Mesodermal cell (in vitro differentiated cells): ENCODE measurements around the gene ARPC2.
A peak's percentile ranks its signal among the peaks of the same experiment; 100 is the strongest.

Experiments
- H3K27ac ChIP-seq: 2 replicates; pipeline ENCODE4 v1.7.0; 2013; ENCODE audit warnings: mild to moderate bottlenecking, low read depth, low read length, moderate library complexity; ENCODE audit not compliant: severe bottlenecking
- H3K36me3 ChIP-seq: 2 replicates; pipeline ENCODE4 v1.7.1; 2013; ENCODE audit warnings: mild to moderate bottlenecking, low read length, moderate library complexity; ENCODE audit not compliant: control insufficient read depth, insufficient read depth
- H3K4me1 ChIP-seq: one replicate; pipeline ENCODE4 v1.7.1; 2013; ENCODE audit warnings: mild to moderate bottlenecking, low read length; ENCODE audit not compliant: insufficient read depth, control insufficient read depth, poor library complexity, severe bottlenecking
- H3K4me3 ChIP-seq: 2 replicates; pipeline ENCODE4 v1.7.0; 2013; ENCODE audit warnings: low read length, control low read depth, mild to moderate bottlenecking; ENCODE audit not compliant: insufficient read depth, poor library complexity, severe bottlenecking; ENCODE audit errors: extremely low read depth
- H3K9me3 ChIP-seq: 2 replicates; pipeline ENCODE4 v1.7.1; 2013; ENCODE audit warnings: mild to moderate bottlenecking, low read length, moderate library complexity; ENCODE audit not compliant: control insufficient read depth
- WGBS, 2 experiments: methylation state at CpG; one replicate each; pipeline ENCODE4 v1.1.5; 2013; ENCODE audit warnings: missing lambda C conversion rate in 2 of 2; ENCODE audit not compliant: insufficient coverage in 2 of 2; 5-methylcytosine and 5-hydroxymethylcytosine counted together

The ARPC2 gene

DNA sequence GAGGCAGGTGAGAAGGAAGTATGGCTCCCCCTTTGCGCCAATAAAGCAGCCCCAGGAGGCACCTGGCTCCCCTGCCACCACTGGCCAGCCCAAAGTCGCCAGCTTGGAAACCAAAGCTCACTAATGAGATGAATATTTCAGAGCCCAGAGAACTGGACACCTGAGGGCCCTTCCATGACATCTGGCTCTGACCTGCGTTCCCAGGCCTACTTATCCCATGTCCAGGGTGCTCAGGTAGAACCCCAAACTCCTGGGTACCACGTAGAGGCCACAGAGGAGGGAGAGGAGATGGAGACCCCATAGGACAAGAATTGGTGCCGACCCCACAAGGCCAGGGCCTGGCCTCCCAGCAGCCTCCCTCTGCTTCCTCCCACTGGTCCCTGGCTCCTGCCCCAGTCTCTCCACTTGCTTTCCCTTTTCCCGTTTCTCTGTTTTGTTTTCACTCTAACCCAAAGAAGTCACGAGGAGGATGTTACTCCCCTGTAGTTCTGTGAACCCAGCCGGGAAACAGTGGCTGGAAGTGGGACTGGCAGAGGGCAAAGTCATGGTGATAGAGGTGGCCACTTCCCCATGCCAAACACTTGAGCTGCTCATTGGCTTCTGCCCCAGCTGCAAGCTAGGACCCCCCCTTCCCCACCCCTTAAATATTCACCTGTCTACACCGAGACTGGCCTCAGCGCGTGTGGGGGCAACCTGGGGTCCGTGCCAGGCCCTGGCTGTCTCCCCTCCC, 74.5 kb downstream of the ARPC2 start:
- H3K9me3 ChIP-seq: no peaks in the 10 kb centered on the region
- no peaks in the 10 kb centered on the region for H3K36me3 ChIP-seq
- H3K4me1 ChIP-seq: peaks cover 41% of the 10 kb centered on the region
- 88 to 90% methylated on average over 9 of the region's 12 CpGs for WGBS, 2 experiments
- no peak overlapping the region for H3K27ac ChIP-seq
- H3K4me3 ChIP-seq: peak overlapping the region; percentile 51

DNA sequence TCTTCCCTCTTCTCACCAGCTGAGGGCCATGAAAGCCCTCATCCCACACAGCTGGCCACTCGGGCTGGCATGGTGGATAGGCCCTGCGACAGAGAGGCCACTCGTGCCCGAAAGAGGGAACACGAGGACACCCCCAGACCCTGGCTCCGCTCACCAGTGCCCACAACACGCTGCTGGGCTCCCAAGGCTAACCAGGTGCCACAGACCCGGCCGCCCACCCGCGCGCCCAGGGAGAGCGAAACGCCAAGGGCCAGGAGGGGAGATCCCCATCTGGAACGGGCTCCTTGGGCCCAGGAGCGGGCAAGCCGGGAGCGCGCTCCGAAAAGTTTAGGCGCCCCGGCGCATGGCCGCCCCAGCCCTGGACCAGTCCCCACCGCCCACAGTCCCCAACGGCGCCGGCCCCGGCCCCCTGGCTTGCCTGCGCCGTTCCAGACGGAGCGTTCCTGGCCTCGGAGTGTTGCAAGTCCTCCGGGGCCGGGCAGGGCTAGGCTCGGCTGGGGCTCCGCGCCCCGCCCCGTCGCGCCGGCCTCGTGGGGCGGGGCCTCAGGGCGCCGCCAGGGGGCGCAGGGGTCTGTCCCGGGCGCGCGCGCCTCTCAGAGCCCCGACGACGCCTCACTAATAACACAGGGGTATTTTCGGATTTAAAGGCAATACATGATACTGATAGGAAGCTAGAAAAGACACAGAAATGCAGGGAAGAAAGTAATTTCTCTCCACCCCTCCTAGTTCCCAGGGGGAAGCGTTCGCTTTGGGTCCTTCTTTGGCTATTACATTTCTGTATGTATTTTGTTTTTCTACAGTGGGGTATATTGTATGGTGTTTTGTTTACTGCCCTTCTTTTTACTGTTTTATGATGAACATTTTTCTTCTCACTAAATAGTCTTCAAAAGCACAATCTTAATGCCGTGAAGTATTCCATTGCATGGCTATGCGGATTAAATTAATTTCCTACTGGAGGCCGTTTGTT, 75.3 kb downstream of the ARPC2 start, which contains the start of gene TMBIM1:
Gene TMBIM1 (minus strand): TSS at position 456 of the 967 bp plus-strand sequence. CDS start 10,362 bp downstream, outside the sequence.
- H3K4me1 ChIP-seq: peaks cover 37% of the 10 kb centered on the region
- H3K36me3 ChIP-seq: no peaks in the 10 kb centered on the region
- no peaks in the 10 kb centered on the region for H3K9me3 ChIP-seq
- WGBS, 2 experiments: 46% methylated on average over 23 to 30 of the region's 63 CpGs
- H3K27ac ChIP-seq: no peak within 1 kb of the TSS
- peak within 1 kb of the TSS; percentile 51 for H3K4me3 ChIP-seq

DNA sequence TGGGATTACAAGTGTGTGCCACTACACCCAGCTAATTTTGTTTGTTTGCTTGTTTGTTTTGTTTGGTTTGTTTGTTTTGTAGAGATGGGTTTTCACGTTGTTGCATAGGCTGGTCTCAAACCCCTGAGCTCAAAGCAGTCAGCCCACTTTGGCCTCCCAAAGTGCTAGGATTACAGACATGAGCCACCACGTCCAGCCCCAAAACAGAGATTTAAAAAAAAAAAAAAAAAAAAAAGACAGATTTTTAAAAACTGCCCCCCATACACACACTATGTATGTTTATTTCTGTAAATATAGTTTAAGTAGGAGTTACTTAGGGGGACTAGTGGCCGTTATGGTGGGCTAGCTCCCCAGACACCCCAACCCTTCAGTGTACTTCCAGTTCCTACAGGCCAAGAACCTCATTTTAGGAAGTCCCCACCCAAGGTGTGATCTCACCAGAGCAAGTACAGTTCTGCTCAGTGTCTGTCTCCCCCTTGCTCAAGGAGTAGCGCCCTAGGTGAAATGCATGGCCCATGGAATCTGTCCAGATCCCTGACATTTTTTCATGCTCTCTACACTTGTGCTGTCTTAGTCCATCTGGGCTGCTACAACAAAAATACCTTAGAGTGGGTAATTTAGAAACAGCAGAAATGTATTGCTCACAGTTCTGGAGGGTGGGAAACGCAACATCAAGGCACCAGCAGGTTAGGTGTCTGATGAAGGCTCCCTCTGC, 76.9 kb downstream of the ARPC2 start:
- no peak overlapping the region for H3K4me3 ChIP-seq
- peaks cover 39% of the 10 kb centered on the region for H3K4me1 ChIP-seq
- 50 to 67% methylated on average over 2 to 3 of the region's 5 CpGs for WGBS, 2 experiments
- H3K36me3 ChIP-seq: no peaks in the 10 kb centered on the region
- no peaks in the 10 kb centered on the region for H3K9me3 ChIP-seq
- H3K27ac ChIP-seq: no peak overlapping the region

DNA sequence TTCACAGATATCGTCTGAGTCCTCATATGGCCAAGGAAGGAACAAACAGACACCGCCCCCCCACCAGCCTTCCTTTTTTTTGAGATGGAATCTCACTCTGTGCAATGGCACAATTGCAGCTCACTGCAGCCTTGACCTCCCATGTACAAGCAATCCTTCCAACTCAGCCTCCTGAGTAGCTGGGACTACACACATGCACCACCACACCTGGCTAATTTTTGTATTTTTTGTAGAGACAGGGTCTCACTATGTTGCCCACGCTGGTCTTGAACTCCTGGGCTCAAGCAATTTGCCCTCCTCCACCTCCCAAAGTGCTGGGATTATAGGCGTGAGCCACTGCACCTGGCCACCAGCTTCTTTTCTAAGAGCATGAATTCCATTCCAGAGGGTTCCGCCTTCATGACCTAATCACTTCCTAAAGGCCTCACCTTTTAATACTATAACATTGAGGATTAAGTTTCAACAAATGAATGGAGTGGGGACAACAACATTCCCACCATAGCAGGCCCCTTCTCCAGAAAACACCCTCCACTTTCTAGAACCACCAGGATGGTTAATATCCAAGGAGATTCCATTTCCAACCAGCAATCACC, 77.5 kb downstream of the ARPC2 start:
- Histone ChIP-seq H3K9me3 (no peaks in the 10 kb centered on the region), H3K27ac (no peak overlapping the region), H3K36me3 (no peaks in the 10 kb centered on the region), H3K4me1 (peaks cover 38% of the 10 kb centered on the region), H3K4me3 (no peak overlapping the region)
- WGBS, 2 experiments: 94 to 100% methylated on average over 3 to 4 of the region's 5 CpGs

GRCh38 chr2:218295029-218295428, 78.0 kb downstream of the ARPC2 start:
- H3K27ac ChIP-seq: no peak overlapping the region
- H3K4me1 ChIP-seq: peaks cover 33% of the 10 kb centered on the region
- no peaks in the 10 kb centered on the region for H3K36me3 ChIP-seq
- no peak overlapping the region for H3K4me3 ChIP-seq
- H3K9me3 ChIP-seq: no peaks in the 10 kb centered on the region
- WGBS, 2 experiments: 88 to 94% methylated on average over 6 to 7 of the region's 7 CpGs

DNA sequence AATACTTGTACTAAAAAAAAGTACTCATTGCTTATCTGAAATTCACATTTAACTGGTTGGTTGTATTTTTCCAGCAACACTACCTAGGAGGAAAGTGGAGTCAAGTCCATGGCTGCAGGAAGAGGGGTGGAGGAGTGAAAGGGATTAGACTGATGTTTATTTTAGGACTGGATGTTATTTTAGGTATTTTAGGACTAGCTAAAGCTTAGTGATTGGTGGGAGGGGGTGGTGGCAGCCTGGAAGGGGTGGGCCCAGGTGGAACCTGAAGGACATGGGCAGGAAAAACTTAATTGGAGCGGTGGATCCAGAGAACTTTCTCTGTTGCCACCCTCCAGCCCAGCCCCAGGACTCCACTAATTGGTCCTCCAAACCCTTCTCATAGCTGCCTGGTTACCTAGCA, 79.2 kb downstream of the ARPC2 start:
- no peaks in the 10 kb centered on the region for H3K36me3 ChIP-seq
- WGBS, 2 experiments: 100% methylated on average over 1 of the region's 1 CpG
- H3K4me3 ChIP-seq: no peak overlapping the region
- H3K4me1 ChIP-seq: peaks cover 24% of the 10 kb centered on the region
- no peak overlapping the region for H3K27ac ChIP-seq
- H3K9me3 ChIP-seq: no peaks in the 10 kb centered on the region

GRCh38 chr2:218296847-218297246, 79.9 kb downstream of the ARPC2 start:
- no peaks in the 10 kb centered on the region for H3K9me3 ChIP-seq
- 80 to 94% methylated on average over 6 of the region's 7 CpGs for WGBS, 2 experiments
- H3K36me3 ChIP-seq: no peaks in the 10 kb centered on the region
- no peak overlapping the region for H3K4me3 ChIP-seq
- no peak overlapping the region for H3K27ac ChIP-seq
- H3K4me1 ChIP-seq: peaks cover 22% of the 10 kb centered on the region

DNA sequence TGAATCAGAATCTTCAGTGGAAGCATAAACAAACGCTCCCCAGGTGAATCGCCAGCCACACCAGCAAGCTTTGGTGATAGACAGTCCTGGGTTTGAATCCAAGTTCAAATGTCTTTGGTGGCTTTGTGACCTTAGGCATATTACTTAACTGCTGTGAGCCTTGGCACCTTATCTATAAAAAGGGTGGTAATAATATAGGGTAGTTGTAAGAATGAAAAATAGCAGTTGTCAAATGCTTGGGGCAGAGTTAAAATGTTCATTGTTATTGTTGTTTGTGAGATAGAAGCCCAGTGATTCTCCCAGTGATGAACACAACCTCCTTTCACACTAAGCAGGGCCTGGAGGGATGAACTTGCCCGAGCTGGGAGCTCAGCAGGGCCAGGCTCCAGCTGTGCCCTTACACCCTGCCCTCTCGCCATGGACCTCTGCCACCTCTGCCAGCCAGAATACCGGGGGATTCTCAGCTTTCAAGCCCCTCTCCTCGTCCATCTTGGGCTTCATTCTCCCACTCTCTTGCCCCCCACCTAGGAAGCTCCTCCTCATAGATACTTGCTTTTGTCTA, 81.4 kb downstream of the ARPC2 start:
- Histone ChIP-seq H3K4me3 (no peak overlapping the region), H3K9me3 (no peaks in the 10 kb centered on the region), H3K27ac (no peak overlapping the region), H3K4me1 (peaks cover 17% of the 10 kb centered on the region), H3K36me3 (no peaks in the 10 kb centered on the region)
- 91% methylated on average over 6 of the region's 6 CpGs for WGBS, 2 experiments

DNA sequence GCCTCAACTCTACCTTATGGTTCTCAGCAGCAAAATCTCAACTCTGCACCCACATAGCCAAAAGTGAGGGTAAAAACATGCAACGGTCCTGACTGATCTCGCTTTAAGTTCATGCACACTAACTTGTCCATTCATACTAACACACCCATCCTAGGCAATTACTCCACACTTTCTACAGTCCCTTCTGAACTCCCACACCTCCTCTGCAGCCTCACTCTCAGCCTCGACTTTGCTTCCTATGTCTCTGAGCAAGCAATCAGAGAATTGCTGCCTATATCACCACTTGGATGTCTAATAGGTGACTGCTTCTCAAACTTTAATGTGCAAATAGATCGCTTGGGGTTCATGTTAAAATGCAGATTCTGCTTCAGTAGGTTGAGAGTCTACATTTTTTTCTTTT, 83.2 kb downstream of the ARPC2 start:
- WGBS, 2 experiments: 90 to 94% methylated on average over 3 to 4 of the region's 4 CpGs
- peaks cover 15% of the 10 kb centered on the region for H3K4me1 ChIP-seq
- no peaks in the 10 kb centered on the region for H3K9me3 ChIP-seq
- H3K4me3 ChIP-seq: no peak overlapping the region
- no peak overlapping the region for H3K27ac ChIP-seq
- H3K36me3 ChIP-seq: no peaks in the 10 kb centered on the region
